Neuronal stem cell (in vitro differentiated cells): ENCODE results near the gene MICB.
"Not testable (repeated sequence)": the region's sequence is repeated elsewhere in the genome, so short reads cannot be mapped to it uniquely, and the experiment has no call there.

ENCODE experiments used
- DNase-seq: peaks from one replicate; pipeline ENCODE4 v3.0.0-alpha.2; 2013; ENCODE audit warnings: low spot score
- H2AFZ ChIP-seq: one replicate; pipeline ENCODE4 v1.6.1; 2013; ENCODE audit warnings: mild to moderate bottlenecking, low read length, inconsistent platforms
- H2AK5ac ChIP-seq: 2 replicates; pipeline ENCODE4 v1.6.1; 2013; ENCODE audit warnings: low read depth, mild to moderate bottlenecking, inconsistent platforms, low read length, moderate library complexity, mixed read lengths
- H2BK120ac ChIP-seq: 2 replicates; pipeline ENCODE4 v1.6.1; 2013; ENCODE audit warnings: low read depth, mild to moderate bottlenecking, inconsistent platforms, low read length, moderate library complexity, mixed read lengths
- H2BK12ac ChIP-seq: one replicate; pipeline ENCODE4 v1.6.1; 2013; ENCODE audit warnings: low read length, inconsistent platforms
- H2BK15ac ChIP-seq: 2 replicates; pipeline ENCODE4 v1.6.1; 2013; ENCODE audit warnings: mild to moderate bottlenecking, low read length, inconsistent platforms, mixed read lengths
- H2BK5ac ChIP-seq: one replicate; pipeline ENCODE4 v1.6.1; 2013; ENCODE audit warnings: inconsistent platforms, mild to moderate bottlenecking, low read length, moderate library complexity
- H3K14ac ChIP-seq: one replicate; pipeline ENCODE4 v1.6.1; 2013; ENCODE audit warnings: low read length, inconsistent platforms
- H3K18ac ChIP-seq: 2 replicates; pipeline ENCODE4 v1.6.1; 2013; ENCODE audit warnings: low read length, inconsistent platforms
- H3K23ac ChIP-seq: 2 replicates; pipeline ENCODE4 v1.6.1; 2013; ENCODE audit warnings: low read depth, mild to moderate bottlenecking, mixed read lengths, low read length, inconsistent platforms; ENCODE audit not compliant: poor library complexity
- H3K27ac ChIP-seq: replicated peaks from 3 replicates; pipeline ENCODE4 v1.5.1; 2013; ENCODE audit warnings: low read length, inconsistent platforms
- H3K27me3 ChIP-seq, 3 experiments: 2 replicates each; pipeline ENCODE4 v1.6.1; 2013; ENCODE audit warnings: low read length in 3 of 3, mild to moderate bottlenecking in 2 of 3, inconsistent platforms in 1 of 3, low read depth in 1 of 3, mixed read lengths in 1 of 3, moderate library complexity in 1 of 3; ENCODE audit not compliant: control insufficient read depth in 3 of 3, insufficient read depth in 3 of 3
- H3K36me3 ChIP-seq, 2 donors: replicated peaks in 1 of 2; 2 replicates each; pipeline ENCODE4 v1.6.1; 2013; ENCODE audit warnings: low read length in 2 of 2; ENCODE audit not compliant: control insufficient read depth in 2 of 2, insufficient read depth in 2 of 2
- H3K4ac ChIP-seq: 2 replicates; pipeline ENCODE4 v1.6.1; 2013; ENCODE audit warnings: inconsistent platforms, mild to moderate bottlenecking, low read length, moderate library complexity
- H3K4me1 ChIP-seq, 2 donors: 1 replicate in 1 of 2; 2 replicates in 1 of 2; pipeline ENCODE4 v1.6.1; 2013; ENCODE audit warnings: low read length in 2 of 2, low read depth in 1 of 2; ENCODE audit not compliant: control insufficient read depth in 2 of 2, insufficient read depth in 1 of 2
- H3K4me2 ChIP-seq: one replicate; pipeline ENCODE4 v1.6.1; 2013; ENCODE audit warnings: mild to moderate bottlenecking, low read length, inconsistent platforms; ENCODE audit not compliant: insufficient read depth, poor library complexity, severe bottlenecking
- H3K4me3 ChIP-seq, 2 donors: 2 replicates each; pipeline ENCODE4 v1.5.1; 2013; ENCODE audit warnings: low read length in 2 of 2, mild to moderate bottlenecking in 2 of 2, inconsistent platforms in 1 of 2, moderate library complexity in 1 of 2
- H3K79me1 ChIP-seq: one replicate; pipeline ENCODE4 v1.6.1; 2013; ENCODE audit warnings: low read depth, mild to moderate bottlenecking, inconsistent platforms, low read length, moderate library complexity
- H3K9ac ChIP-seq: one replicate; pipeline ENCODE4 v1.6.1; 2013; ENCODE audit warnings: mild to moderate bottlenecking, low read depth, low read length, inconsistent platforms; ENCODE audit not compliant: poor library complexity
- H3K9me3 ChIP-seq, 2 donors: replicated peaks in 1 of 2; 2 replicates each; pipeline versions ENCODE3 to v1.6.1; 2013; ENCODE audit warnings: low read length in 2 of 2, mild to moderate bottlenecking in 2 of 2, inconsistent platforms in 1 of 2, low read depth in 1 of 2, mixed read lengths in 1 of 2, moderate library complexity in 1 of 2; ENCODE audit not compliant: control insufficient read depth in 2 of 2, insufficient read depth in 1 of 2
- H4K8ac ChIP-seq: one replicate; pipeline ENCODE4 v1.6.1; 2013; ENCODE audit warnings: low read depth, mild to moderate bottlenecking, inconsistent platforms, low read length, moderate library complexity
- H4K91ac ChIP-seq: one replicate; pipeline ENCODE4 v1.6.1; 2013; ENCODE audit warnings: low read length, low read depth, mild to moderate bottlenecking, inconsistent platforms; ENCODE audit not compliant: poor library complexity
- WGBS, 2 donors: extraction: QIAGEN DNeasy Blood & Tissue Kit; methylation state at CpG; one replicate each; pipeline ENCODE4 v1.1.7; 2013; ENCODE audit warnings: missing lambda C conversion rate in 2 of 2, mixed read lengths in 1 of 2; ENCODE audit not compliant: insufficient read length in 2 of 2, insufficient replicate concordance in 1 of 2; ENCODE audit errors: extremely low coverage in 2 of 2; 5-methylcytosine and 5-hydroxymethylcytosine counted together

MICB gene

DNA sequence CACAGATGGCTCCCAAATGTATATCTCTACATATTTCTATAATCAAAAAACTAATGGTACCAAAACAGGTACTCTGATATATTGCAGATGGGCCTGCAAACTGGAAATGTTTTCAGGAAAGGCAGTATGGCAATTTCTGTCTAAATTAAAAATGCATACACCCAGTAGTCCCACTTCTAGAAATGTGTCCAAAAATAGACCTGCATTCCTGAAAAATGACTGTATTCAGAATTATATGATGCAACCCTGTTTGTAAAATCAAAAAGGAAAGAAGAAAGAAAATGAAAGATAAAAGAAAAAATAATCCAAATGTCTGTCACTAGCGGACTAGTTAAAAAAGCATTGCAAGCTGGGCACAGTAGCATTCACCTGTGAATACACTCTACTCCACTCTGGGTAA is 12.9 kb upstream of the MICB start:
- H3K4me3 ChIP-seq = no peak overlapping the region
- H3K79me1 ChIP-seq = no peaks in the 10 kb centered on the region
- WGBS, 2 donors = no CpG with 5 or more reads among the region's 1 CpG

DNA sequence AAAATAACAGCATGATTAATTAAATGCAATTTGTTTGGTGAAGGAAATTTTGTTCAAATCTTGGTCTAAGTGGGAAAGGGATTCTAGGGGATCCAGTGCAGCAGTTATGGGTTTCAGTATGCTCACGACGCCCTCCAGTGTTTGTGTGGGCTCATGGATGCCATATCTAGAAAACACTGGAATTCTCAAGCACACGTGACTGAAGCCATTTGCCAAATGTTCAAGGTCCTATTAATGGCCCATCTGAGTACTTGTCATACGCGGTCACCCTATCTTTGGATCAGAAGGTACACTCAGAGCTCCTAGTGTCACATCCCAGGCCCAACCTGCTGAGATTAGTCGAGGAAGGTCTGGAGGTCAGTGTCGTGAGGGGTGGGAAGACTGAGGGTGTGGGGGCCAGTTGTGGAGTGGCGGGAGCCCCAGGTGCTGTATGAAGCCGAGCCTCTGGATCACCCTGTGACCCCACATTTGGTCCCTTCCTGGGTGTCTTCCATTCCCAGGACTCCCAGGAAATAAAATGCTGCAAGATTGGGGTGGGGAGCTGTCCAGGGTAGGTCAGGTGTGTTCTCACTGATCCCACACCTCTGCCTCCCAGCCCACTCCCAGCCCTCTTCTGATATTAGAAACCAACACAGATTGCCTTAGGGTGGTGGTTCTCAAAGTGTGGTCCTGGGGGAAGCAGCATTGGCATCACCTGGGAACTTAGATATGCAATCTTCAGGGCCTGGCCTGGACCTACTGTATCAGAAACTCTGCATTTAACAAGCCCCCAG is 11.7 kb upstream of the MICB start:
- H3K79me1 ChIP-seq, H3K36me3 ChIP-seq, H3K4me3 ChIP-seq, H4K91ac ChIP-seq, DNase-seq, H3K27ac ChIP-seq, H3K23ac ChIP-seq, H2BK12ac ChIP-seq, H3K9ac ChIP-seq, H3K14ac ChIP-seq, H3K4me2 ChIP-seq, H3K4ac ChIP-seq, H2BK15ac ChIP-seq, H3K9me3 ChIP-seq, H2AK5ac ChIP-seq, H2BK5ac ChIP-seq, H2BK120ac ChIP-seq, H3K4me1 ChIP-seq, H2AFZ ChIP-seq, H4K8ac ChIP-seq, H3K27me3 ChIP-seq, H3K18ac ChIP-seq: not testable (repeated sequence)
- no CpG with 5 or more reads among the region's 9 CpGs for WGBS, 2 donors

More for the DNA sequence above, 12.9 kb upstream of the MICB start:
- Histone ChIP-seq H2AK5ac (no peak overlapping the region), H3K23ac (no peak overlapping the region), H3K14ac (no peak overlapping the region), H3K4ac (no peak overlapping the region), H3K27me3 (peaks cover 0 to 10% (median 0%) of the 10 kb centered on the region in 3 experiments), H3K9ac (no peak overlapping the region), H2BK5ac (no peak overlapping the region), H3K36me3 (no peaks in the 10 kb centered on the region), H3K4me1 (no peaks in the 10 kb centered on the region), H2BK12ac (no peak overlapping the region), H3K4me2 (no peak overlapping the region), H2AFZ (no peak overlapping the region), H3K9me3 (no peaks in the 10 kb centered on the region), H4K91ac (no peak overlapping the region), H3K27ac (no peak overlapping the region), H2BK15ac (no peak overlapping the region), H4K8ac (no peak overlapping the region), H2BK120ac (no peak overlapping the region), H3K18ac (no peak overlapping the region)
- DNase-seq = no peak

DNA sequence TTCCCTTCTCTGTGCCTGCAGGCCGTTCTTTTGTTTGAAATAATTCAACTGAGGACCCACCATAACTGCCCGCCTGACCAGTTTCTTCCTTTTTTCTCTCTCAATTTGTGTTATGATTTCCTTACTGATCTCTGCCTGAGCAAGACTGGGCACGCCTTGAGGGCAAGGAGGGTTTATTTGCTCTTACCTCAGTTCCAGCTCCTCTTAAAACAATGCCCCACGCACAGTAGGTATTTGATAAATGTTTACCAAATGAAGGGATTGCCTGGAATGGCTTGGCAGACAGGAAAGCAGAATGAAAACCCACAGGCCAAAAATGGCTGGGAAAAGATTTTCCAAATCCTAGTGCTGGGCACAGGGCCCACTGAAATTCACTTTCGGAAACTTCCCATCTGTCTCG is 10.3 kb upstream of the MICB start:
- not testable (repeated sequence) for H2AFZ ChIP-seq

DNA sequence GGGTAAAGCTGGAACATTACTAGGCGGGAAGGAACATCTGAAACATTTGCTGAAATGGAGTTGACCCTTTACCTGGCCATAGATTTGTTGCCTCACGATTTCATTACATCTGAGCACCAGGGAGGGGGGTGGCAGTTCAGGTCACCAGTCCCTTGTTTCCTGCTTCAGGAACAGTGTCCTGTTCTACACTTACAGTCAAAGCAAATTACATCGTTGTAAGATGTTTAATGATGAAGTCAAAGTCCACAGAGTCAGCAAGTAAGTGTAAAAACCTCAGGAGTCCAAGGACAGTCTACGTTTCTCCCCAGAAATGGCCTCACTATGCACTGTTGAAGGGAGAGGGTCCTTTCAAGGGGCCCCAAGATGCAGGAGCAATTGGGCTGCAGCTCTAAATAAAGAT is 8.9 kb upstream of the MICB start:
- no peak for DNase-seq
- H4K91ac ChIP-seq = no peak overlapping the region
- no peak overlapping the region for H2BK15ac ChIP-seq
- H3K27ac ChIP-seq = no peak overlapping the region
- no peak overlapping the region for H2AK5ac ChIP-seq
- H3K79me1 ChIP-seq = no peaks in the 10 kb centered on the region
- no peaks in the 10 kb centered on the region for H3K36me3 ChIP-seq
- no peak overlapping the region for H3K4ac ChIP-seq
- no peak overlapping the region for H2BK12ac ChIP-seq
- H3K23ac ChIP-seq = no peak overlapping the region
- H3K14ac ChIP-seq = no peak overlapping the region
- no CpG with 5 or more reads among the region's 4 CpGs for WGBS, 2 donors
- H3K9ac ChIP-seq = no peak overlapping the region
- no peak overlapping the region for H2AFZ ChIP-seq
- peaks cover 0 to 20% (median under 1%) of the 10 kb centered on the region in 3 experiments for H3K27me3 ChIP-seq
- no peak overlapping the region for H3K4me2 ChIP-seq
- no peak overlapping the region for H3K18ac ChIP-seq
- no peaks in the 10 kb centered on the region for H3K9me3 ChIP-seq
- no peak overlapping the region for H2BK5ac ChIP-seq
- no peak overlapping the region for H2BK120ac ChIP-seq
- no peak overlapping the region for H4K8ac ChIP-seq
- peaks cover 0 to 2% of the 10 kb centered on the region in 2 donors for H3K4me1 ChIP-seq
- H3K4me3 ChIP-seq = no peak overlapping the region

More for the DNA sequence above, 10.3 kb upstream of the MICB start:
- H2AK5ac ChIP-seq, H3K4ac ChIP-seq, H2BK120ac ChIP-seq, H3K23ac ChIP-seq, H3K4me2 ChIP-seq, H3K27me3 ChIP-seq, H3K36me3 ChIP-seq, H4K8ac ChIP-seq, H4K91ac ChIP-seq, H3K27ac ChIP-seq, H2BK5ac ChIP-seq, H3K9ac ChIP-seq, H2BK15ac ChIP-seq, H3K4me1 ChIP-seq, H3K14ac ChIP-seq, H3K79me1 ChIP-seq, H2BK12ac ChIP-seq, H3K4me3 ChIP-seq, H3K18ac ChIP-seq, H3K9me3 ChIP-seq, DNase-seq: not testable (repeated sequence)
- no CpG with 5 or more reads among the region's 6 CpGs for WGBS, 2 donors
